Natural killer cell treated with Interleukin-12 subunit alpha and Interleukin-12 subunit beta and Interleukin-15 and Interleukin-18, amount 100 ng/mL, for 72 hours (primary cell): Measurements from ENCODE around the gene IQSEC3. TPM values are rescaled to one million over a fixed set of nuclear protein-coding genes. Genes with fewer than 3 reads are reported as not detected.
"Not testable (repeated sequence)": the region's sequence is repeated elsewhere in the genome, so short reads cannot be mapped to it uniquely, and the experiment has no call there.

ENCODE experiments used
- ATAC-seq, 2 donors: fragments of 150-1000 bp; cut with Tn5 transposase in 1 of 2; sonication (Bioruptor Pico), chemical (Tn5 transposase) in 1 of 2; 2 replicates each; pipeline ENCODE4 v1.10.0; 2021
- DNase-seq: peaks from one replicate; pipeline ENCODE4 v3.0.0; 2022; ENCODE audit warnings: low spot score
- H3K27ac Mint-ChIP-seq, 2 donors: 1 replicate in 1 of 2; 2 replicates in 1 of 2; pipeline ENCODE4 v1.8.0; 2022; ENCODE audit warnings: mixed read lengths in 2 of 2, mild to moderate bottlenecking in 1 of 2, moderate library complexity in 1 of 2
- H3K27me3 Mint-ChIP-seq, 2 donors: 1 replicate in 1 of 2; 2 replicates in 1 of 2; pipeline ENCODE4 v1.8.0; 2022; ENCODE audit warnings: mixed read lengths in 2 of 2
- H3K36me3 Mint-ChIP-seq: one replicate; pipeline ENCODE4 v1.8.0; 2022; ENCODE audit warnings: mixed read lengths
- H3K4me1 Mint-ChIP-seq, 2 donors: 1 replicate in 1 of 2; 2 replicates in 1 of 2; pipeline ENCODE4 v1.8.0; 2022; ENCODE audit warnings: low read depth in 2 of 2, mixed read lengths in 2 of 2, mild to moderate bottlenecking in 1 of 2
- H3K4me3 Mint-ChIP-seq: one replicate; pipeline ENCODE4 v1.8.0; 2022; ENCODE audit warnings: mixed read lengths
- H3K9me3 Mint-ChIP-seq: 2 replicates; pipeline ENCODE4 v1.8.0; 2022; ENCODE audit warnings: mixed read lengths
- total RNA-seq, 2 donors: library from RNA; stranded (reverse); gene quantifications; one replicate each; pipeline ENCODE4 v1.2.3, GENCODE V29; 2022

Gene IQSEC3
- total RNA-seq, 2 donors from 2014 or later = 0.22 to 1.1 TPM

DNA sequence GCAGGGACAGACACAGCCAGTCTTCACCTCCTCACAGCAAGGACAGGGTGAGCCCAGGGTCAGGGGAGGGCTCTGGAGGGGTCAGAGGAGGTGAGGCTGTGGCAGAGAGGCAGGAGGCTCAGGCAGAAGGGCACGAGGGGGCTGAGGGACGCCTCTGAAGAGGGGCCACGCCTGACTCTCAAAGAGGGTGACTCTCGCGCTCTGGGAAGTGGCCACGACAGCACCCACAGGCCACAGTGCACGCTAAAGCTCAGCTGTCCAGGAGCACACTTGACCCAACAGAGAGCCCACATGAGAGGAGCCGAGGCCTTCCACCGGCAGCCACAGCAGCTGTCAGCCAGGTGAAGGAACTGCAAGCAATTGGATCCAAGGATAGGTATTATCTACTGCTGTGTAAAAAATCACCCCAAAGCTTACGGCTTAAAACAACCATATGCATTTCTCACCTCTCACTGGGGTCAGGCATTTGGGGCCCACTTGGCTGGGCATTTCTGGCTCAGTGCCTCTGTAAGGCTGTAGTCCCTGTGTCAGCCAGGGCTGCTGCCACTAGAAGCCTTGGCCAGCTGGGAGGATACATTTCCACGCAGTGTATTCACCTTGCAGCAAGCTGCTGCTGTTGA lies 119.5 kb downstream of the IQSEC3 start:
- DNase-seq (no peak), ATAC-seq (peak in 1 of 2 donors; percentile 13)
- Mint-ChIP-seq H3K4me3 (no peak overlapping the region), H3K27ac (no peak overlapping the region), H3K4me1 (peaks cover 0 to 3% of the 10 kb centered on the region in 2 donors), H3K36me3 (no peaks in the 10 kb centered on the region), H3K9me3 (no peaks in the 10 kb centered on the region), H3K27me3 (peaks cover 12 to 19% of the 10 kb centered on the region in 2 donors)

- H3K27ac Mint-ChIP-seq, H3K4me1 Mint-ChIP-seq, H3K9me3 Mint-ChIP-seq, ATAC-seq, H3K36me3 Mint-ChIP-seq, DNase-seq: not testable (repeated sequence)
- Mint-ChIP-seq H3K4me3 (peak overlapping the region; percentile 71), H3K27me3 (peaks cover 23 to 24% of the 10 kb centered on the region in 2 donors)
Observed at GRCh38 chr12:187986-188909, 121.7 kb downstream of the IQSEC3 start.

DNA sequence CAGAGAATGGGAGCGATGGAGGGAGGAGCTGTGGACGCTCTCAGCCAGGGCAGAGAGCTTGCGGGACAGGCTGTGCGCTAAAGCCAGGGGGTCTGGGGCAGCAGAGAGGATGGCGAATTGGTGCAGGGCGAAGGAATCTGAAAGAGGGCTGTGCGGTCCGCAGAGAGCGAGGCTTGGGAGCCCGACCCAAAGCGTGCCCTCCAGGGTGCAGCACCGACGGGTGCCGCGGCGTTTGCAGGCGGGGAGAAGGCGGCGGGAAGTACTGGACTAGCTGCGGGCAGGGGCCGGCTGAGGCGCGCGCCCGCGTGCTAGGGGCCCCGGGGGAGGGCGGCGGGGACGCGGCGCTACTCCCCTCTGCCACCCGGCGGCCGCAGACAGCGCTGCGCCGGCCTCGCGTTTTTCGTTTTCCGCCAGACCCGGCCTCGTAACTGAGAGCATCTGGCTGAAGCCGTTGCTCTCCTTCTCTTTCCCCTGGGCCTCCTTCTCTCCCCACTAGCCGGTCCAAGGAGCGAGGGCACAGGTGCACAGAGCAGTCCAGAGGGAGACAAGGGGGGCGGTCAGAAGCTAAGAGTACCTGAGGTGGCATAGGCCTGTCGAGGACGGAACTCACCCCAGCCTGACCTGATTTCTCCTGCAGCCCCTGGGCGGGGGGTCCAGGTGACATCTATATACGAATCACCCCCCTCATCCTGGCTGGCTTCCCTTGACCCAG lies 122.5 kb downstream of the IQSEC3 start:
- peaks cover 17 to 24% of the 10 kb centered on the region in 2 donors for H3K27me3 Mint-ChIP-seq
- ATAC-seq (peak; percentile 82 to 85), DNase-seq (no peak)
- peaks cover 0 to 3% of the 10 kb centered on the region in 2 donors for H3K4me1 Mint-ChIP-seq
- peak overlapping the region; percentile 71 for H3K4me3 Mint-ChIP-seq
- H3K36me3 Mint-ChIP-seq = no peaks in the 10 kb centered on the region
- no peaks in the 10 kb centered on the region for H3K9me3 Mint-ChIP-seq
- H3K27ac Mint-ChIP-seq = no peak overlapping the region

GRCh38 chr12:189622-189962 lies 123.0 kb downstream of the IQSEC3 start:
- ATAC-seq (no peak), DNase-seq (no peak)
- H3K27ac Mint-ChIP-seq = no peak overlapping the region
- H3K27me3 Mint-ChIP-seq = peaks cover 17 to 25% of the 10 kb centered on the region in 2 donors
- peak overlapping the region; percentile 71 for H3K4me3 Mint-ChIP-seq
- H3K36me3 Mint-ChIP-seq = no peaks in the 10 kb centered on the region
- peaks cover 0 to 3% of the 10 kb centered on the region in 2 donors for H3K4me1 Mint-ChIP-seq
- H3K9me3 Mint-ChIP-seq = no peaks in the 10 kb centered on the region

DNA sequence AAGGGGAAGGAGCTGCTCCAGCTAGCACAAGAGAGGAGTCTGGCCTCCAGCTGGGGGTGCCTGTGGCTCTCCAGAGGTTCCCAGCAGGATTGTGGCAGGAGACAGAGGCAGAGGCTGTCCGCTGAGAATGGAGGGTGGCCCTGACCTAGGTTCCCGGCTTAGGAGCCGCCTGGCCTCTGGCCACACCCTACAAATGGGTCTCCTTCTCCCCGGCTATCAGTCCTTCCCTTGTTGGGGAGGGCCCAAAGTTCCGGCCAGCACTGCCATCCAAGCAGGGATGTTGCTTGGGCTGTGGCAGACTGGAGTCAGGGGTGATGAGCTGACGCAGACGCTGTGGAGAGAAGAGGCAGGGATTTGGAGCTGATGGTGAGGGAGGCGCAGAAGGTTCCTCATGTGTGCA lies 124.3 kb downstream of the IQSEC3 start:
- Mint-ChIP-seq H3K4me1 (peaks cover 0 to 3% of the 10 kb centered on the region in 2 donors), H3K27me3 (peaks cover 13 to 16% of the 10 kb centered on the region in 2 donors), H3K27ac (no peak overlapping the region), H3K36me3 (no peaks in the 10 kb centered on the region), H3K9me3 (no peaks in the 10 kb centered on the region), H3K4me3 (no peak overlapping the region)
- DNase-seq (no peak), ATAC-seq (no peak)

- H3K36me3 Mint-ChIP-seq = no peaks in the 10 kb centered on the region
- ATAC-seq (no peak), DNase-seq (no peak)
- no peak overlapping the region for H3K27ac Mint-ChIP-seq
- H3K9me3 Mint-ChIP-seq = no peaks in the 10 kb centered on the region
- H3K27me3 Mint-ChIP-seq = peaks cover 13 to 16% of the 10 kb centered on the region in 2 donors
- no peak overlapping the region for H3K4me3 Mint-ChIP-seq
- H3K4me1 Mint-ChIP-seq = peaks cover 0 to 3% of the 10 kb centered on the region in 2 donors
Observed at GRCh38 chr12:191541-191940, 125.0 kb downstream of the IQSEC3 start.

- H3K4me1 Mint-ChIP-seq = peaks cover 0 to 8% of the 10 kb centered on the region in 2 donors
- no peaks in the 10 kb centered on the region for H3K36me3 Mint-ChIP-seq
- no peak for ATAC-seq
- H3K9me3 Mint-ChIP-seq = peaks cover 4% of the 10 kb centered on the region
- H3K27ac Mint-ChIP-seq = no peak overlapping the region
- no peak overlapping the region for H3K4me3 Mint-ChIP-seq
- peak; percentile 22 for DNase-seq
- H3K27me3 Mint-ChIP-seq = peaks cover 18 to 26% of the 10 kb centered on the region in 2 donors
Observed at GRCh38 chr12:193261-193660, 126.7 kb downstream of the IQSEC3 start.

- peaks cover 0 to 5% of the 10 kb centered on the region in 2 donors for H3K4me1 Mint-ChIP-seq
- ATAC-seq (no peak), DNase-seq (no peak)
- H3K4me3 Mint-ChIP-seq = no peak overlapping the region
- H3K27ac Mint-ChIP-seq = no peak overlapping the region
- H3K9me3 Mint-ChIP-seq = peaks cover 4% of the 10 kb centered on the region
- H3K36me3 Mint-ChIP-seq = no peaks in the 10 kb centered on the region
- peaks cover 18 to 28% of the 10 kb centered on the region in 2 donors for H3K27me3 Mint-ChIP-seq
Observed at GRCh38 chr12:194276-194675, 127.7 kb downstream of the IQSEC3 start.

- no peaks in the 10 kb centered on the region for H3K36me3 Mint-ChIP-seq
- peaks cover 4% of the 10 kb centered on the region for H3K9me3 Mint-ChIP-seq
- H3K27me3 Mint-ChIP-seq = peaks cover 18 to 28% of the 10 kb centered on the region in 2 donors
- DNase-seq (peak; percentile 39), ATAC-seq (peak in 1 of 2 donors; percentile 37)
- no peak overlapping the region for H3K27ac Mint-ChIP-seq
- H3K4me1 Mint-ChIP-seq = peaks cover 0 to 5% of the 10 kb centered on the region in 2 donors
- no peak overlapping the region for H3K4me3 Mint-ChIP-seq
Observed at GRCh38 chr12:195156-195555, 128.6 kb downstream of the IQSEC3 start.

GRCh38 chr12:195951-196350 lies 129.4 kb downstream of the IQSEC3 start:
- H3K9me3 Mint-ChIP-seq = peaks cover 4% of the 10 kb centered on the region
- DNase-seq (peak; percentile 5), ATAC-seq (no peak)
- no peak overlapping the region for H3K4me3 Mint-ChIP-seq
- no peaks in the 10 kb centered on the region for H3K36me3 Mint-ChIP-seq
- H3K27ac Mint-ChIP-seq = no peak overlapping the region
- peaks cover 23 to 30% of the 10 kb centered on the region in 2 donors for H3K27me3 Mint-ChIP-seq
- peaks cover 0 to 5% of the 10 kb centered on the region in 2 donors for H3K4me1 Mint-ChIP-seq

- Mint-ChIP-seq H3K27me3 (peaks cover 28 to 35% of the 10 kb centered on the region in 2 donors), H3K4me3 (no peak overlapping the region), H3K36me3 (no peaks in the 10 kb centered on the region), H3K27ac (no peak overlapping the region), H3K4me1 (peaks cover 0 to 5% of the 10 kb centered on the region in 2 donors), H3K9me3 (peaks cover 4% of the 10 kb centered on the region)
- no peak for ATAC-seq
- DNase-seq = no peak
Observed at GRCh38 chr12:196436-196835, 129.9 kb downstream of the IQSEC3 start.

GRCh38 chr12:197347-197746 lies 130.8 kb downstream of the IQSEC3 start:
- no peak overlapping the region for H3K4me3 Mint-ChIP-seq
- no peak overlapping the region for H3K27ac Mint-ChIP-seq
- peaks cover 33 to 37% of the 10 kb centered on the region in 2 donors for H3K27me3 Mint-ChIP-seq
- no peaks in the 10 kb centered on the region for H3K36me3 Mint-ChIP-seq
- DNase-seq (peak; percentile 3), ATAC-seq (no peak)
- H3K9me3 Mint-ChIP-seq = peaks cover 4% of the 10 kb centered on the region
- peaks cover 3 to 5% of the 10 kb centered on the region in 2 donors for H3K4me1 Mint-ChIP-seq

GRCh38 chr12:197911-198695 lies 131.5 kb downstream of the IQSEC3 start:
- peaks cover 4% of the 10 kb centered on the region for H3K9me3 Mint-ChIP-seq
- H3K4me1 Mint-ChIP-seq = peaks cover 6 to 7% of the 10 kb centered on the region in 2 donors
- H3K27me3 Mint-ChIP-seq = peaks cover 32 to 34% of the 10 kb centered on the region in 2 donors
- H3K4me3 Mint-ChIP-seq = no peak overlapping the region
- H3K36me3 Mint-ChIP-seq = no peaks in the 10 kb centered on the region
- no peak for ATAC-seq
- H3K27ac Mint-ChIP-seq = no peak overlapping the region
- peak; percentile 26 for DNase-seq
